ENCODE data around the gene MGMT. TPM values are rescaled to one million over a fixed set of nuclear protein-coding genes. Genes with fewer than 3 reads are reported as not detected.

MGMT gene
- total RNA-seq, 1 donor from 2014 or later = 25.9 TPM

- no peak overlapping the region for H3K4me3 Mint-ChIP-seq (ENCODE audit: unreplicated experiment)
- no peak overlapping the region for H3K27ac Mint-ChIP-seq (ENCODE audit: unreplicated experiment)
- DNase-seq (ENCODE audit: low spot score) = no peak
- H3K27me3 Mint-ChIP-seq (ENCODE audit: unreplicated experiment) = peaks cover 5% of the 10 kb centered on the region
- H3K4me1 Mint-ChIP-seq (ENCODE audit: unreplicated experiment) = no peaks in the 10 kb centered on the region
- H3K9me3 Mint-ChIP-seq (ENCODE audit: unreplicated experiment) = no peaks in the 10 kb centered on the region
- TF ChIP-seq CTCF (IDR thresholded peaks at IDR 0.05; ENCODE audit: unreplicated experiment) = no peak
- H3K36me3 Mint-ChIP-seq (ENCODE audit: low read depth, unreplicated experiment) = peaks cover 6% of the 10 kb centered on the region
These were observed 274.4 kb downstream of the MGMT start for GRCh38 chr10:129741280-129741977.

- Mint-ChIP-seq H3K27ac (ENCODE audit: unreplicated experiment) (no peak overlapping the region), H3K36me3 (ENCODE audit: low read depth, unreplicated experiment) (peaks cover 6% of the 10 kb centered on the region), H3K4me3 (ENCODE audit: unreplicated experiment) (no peak overlapping the region), H3K4me1 (ENCODE audit: unreplicated experiment) (peaks cover 3% of the 10 kb centered on the region), H3K27me3 (ENCODE audit: unreplicated experiment) (peaks cover 5% of the 10 kb centered on the region), H3K9me3 (ENCODE audit: unreplicated experiment) (no peaks in the 10 kb centered on the region)
- TF ChIP-seq CTCF (IDR thresholded peaks at IDR 0.05; ENCODE audit: unreplicated experiment) = no peak
- no peak for DNase-seq (ENCODE audit: low spot score)
These were observed 275.1 kb downstream of the MGMT start for GRCh38 chr10:129741978-129742741.

- peaks cover 4% of the 10 kb centered on the region for H3K4me1 Mint-ChIP-seq (ENCODE audit: unreplicated experiment)
- H3K27me3 Mint-ChIP-seq (ENCODE audit: unreplicated experiment) = peaks cover 5% of the 10 kb centered on the region
- H3K9me3 Mint-ChIP-seq (ENCODE audit: unreplicated experiment) = no peaks in the 10 kb centered on the region
- TF ChIP-seq CTCF (IDR thresholded peaks at IDR 0.05; ENCODE audit: unreplicated experiment) = no peak
- H3K27ac Mint-ChIP-seq (ENCODE audit: unreplicated experiment) = no peak overlapping the region
- peaks cover 6% of the 10 kb centered on the region for H3K36me3 Mint-ChIP-seq (ENCODE audit: low read depth, unreplicated experiment)
- no peak overlapping the region for H3K4me3 Mint-ChIP-seq (ENCODE audit: unreplicated experiment)
- no peak for DNase-seq (ENCODE audit: low spot score)
These were observed 275.9 kb downstream of the MGMT start for GRCh38 chr10:129742742-129743550.

GRCh38 chr10:129743738-129744133 is 276.7 kb downstream of the MGMT start:
- Mint-ChIP-seq H3K4me3 (ENCODE audit: unreplicated experiment) (no peak overlapping the region), H3K27me3 (ENCODE audit: unreplicated experiment) (peaks cover 5% of the 10 kb centered on the region), H3K4me1 (ENCODE audit: unreplicated experiment) (peaks cover 4% of the 10 kb centered on the region), H3K9me3 (ENCODE audit: unreplicated experiment) (no peaks in the 10 kb centered on the region), H3K27ac (ENCODE audit: unreplicated experiment) (no peak overlapping the region), H3K36me3 (ENCODE audit: low read depth, unreplicated experiment) (peaks cover 6% of the 10 kb centered on the region)
- TF ChIP-seq CTCF (IDR thresholded peaks at IDR 0.05; ENCODE audit: unreplicated experiment) = no peak
- no peak for DNase-seq (ENCODE audit: low spot score)
